Measurements from ENCODE around the gene PBX3.

GRCh38 chr9:126002476-126003350 lies 255.5 kb downstream of the PBX3 start:
- TF ChIP-seq TARDBP (IDR thresholded peaks at IDR 0.05) (no peak), FOXM1 (IDR thresholded peaks at IDR 0.05; ENCODE audit: borderline replicate concordance) (no peak), SP1 (IDR thresholded peaks at IDR 0.05) (no peak), LEF1 (IDR thresholded peaks at IDR 0.05; ENCODE audit: borderline replicate concordance) (no peak), FOXK2 (IDR thresholded peaks at IDR 0.05) (no peak), SUZ12 (IDR thresholded peaks at IDR 0.05) (no peak), ELF4 (IDR thresholded peaks at IDR 0.05) (no peak), CTBP1 (IDR thresholded peaks at IDR 0.05; ENCODE audit: borderline replicate concordance) (no peak), BHLHE40 (IDR thresholded peaks at IDR 0.05; ENCODE audit: borderline replicate concordance) (no peak)
